Tibial nerve (tissue), 4 donors: ENCODE data around the gene QPCTL. TPM values are rescaled to one million over a fixed set of nuclear protein-coding genes. Genes with fewer than 3 reads are reported as not detected.

Source experiments
- DNase-seq, 2 donors: peaks; one replicate each; pipeline ENCODE4 v3.0.0-alpha.2; 2019; ENCODE audit warnings: low spot score in 2 of 2
- H3K27ac ChIP-seq, 4 donors: fragments of 200-600 bp; sonication (generic) in 3 of 4; one replicate each; pipeline ENCODE4 v1.5.1; 2017 to 2019; ENCODE audit warnings: mild to moderate bottlenecking in 1 of 4
- H3K27me3 ChIP-seq, 2 donors: fragments of 200-600 bp; sonication (generic) in 1 of 2; one replicate each; pipeline versions ENCODE4 v1.5.1 to v1.6.0; 2017 to 2019
- H3K36me3 ChIP-seq, 3 donors: fragments of 200-600 bp; sonication (generic); one replicate each; pipeline ENCODE4 v1.5.1; 2018 to 2019
- H3K4me1 ChIP-seq, 4 donors: fragments of 200-600 bp; sonication (generic) in 3 of 4; one replicate each; pipeline ENCODE4 v1.5.1; 2017 to 2019
- H3K4me3 ChIP-seq, 4 donors: fragments of 200-600 bp; sonication (generic) in 3 of 4; one replicate each; pipeline ENCODE4 v1.5.1; 2017 to 2019; ENCODE audit warnings: mild to moderate bottlenecking in 1 of 4, moderate library complexity in 1 of 4
- H3K9me3 ChIP-seq, 4 donors: fragments of 200-600 bp; sonication (generic) in 3 of 4; one replicate each; pipeline ENCODE4 v1.5.1; 2017 to 2019
- CTCF ChIP-seq, 5 experiments: fragments of 200-600 bp in 3 of 5; fragments of 450-650 bp in 2 of 5; sonication (generic) in 3 of 5; IDR thresholded peaks; one replicate each; pipeline ENCODE4 v1.5.1; 2016 to 2019; ENCODE audit warnings: antibody characterized with exemption in 5 of 5, mild to moderate bottlenecking in 3 of 5, moderate library complexity in 2 of 5
- EP300 ChIP-seq, 2 donors: sonication (generic); formaldehyde crosslinking; IDR thresholded peaks; one replicate each; pipeline ENCODE4 v1.6.1; 2017; ENCODE audit warnings: antibody characterized with exemption in 2 of 2, mild to moderate bottlenecking in 1 of 2
- POLR2A ChIP-seq, 2 donors: fragments of 450-650 bp; IDR thresholded peaks; one replicate each; pipeline ENCODE4 v1.6.1; 2017; ENCODE audit warnings: antibody characterized with exemption in 2 of 2, mild to moderate bottlenecking in 2 of 2, moderate library complexity in 2 of 2
- WGBS, 2 donors: methylation state at CpG; one replicate each; pipeline ENCODE4 v1.1.5; 2018; 5-methylcytosine and 5-hydroxymethylcytosine counted together
- total RNA-seq, 4 donors: library from RNA; depleted of rRNA; stranded (reverse); fragments of >200 nt; gene quantifications; one replicate each; pipeline ENCODE4 v1.1.0, GENCODE V29; 2016

The QPCTL gene
- total RNA-seq, 4 donors from 2014 or later: 5.9 to 13.2 (median 10.5) TPM

GRCh38 chr19:45713141-45713540, 20.7 kb downstream of the QPCTL start:
- peaks cover 0 to 37% (median 12%) of the 10 kb centered on the region in 4 donors for H3K4me1 ChIP-seq
- TF ChIP-seq POLR2A (IDR thresholded peaks at IDR 0.05) (no peak), EP300 (IDR thresholded peaks at IDR 0.05) (no peak), CTCF (IDR thresholded peaks at IDR 0.05) (no peak)
- no peaks in the 10 kb centered on the region for H3K27me3 ChIP-seq
- WGBS, 2 donors: 81 to 90% methylated on average over 8 to 11 of the region's 15 CpGs
- H3K4me3 ChIP-seq: no peak overlapping the region
- no peak for DNase-seq
- H3K9me3 ChIP-seq: no peaks in the 10 kb centered on the region
- peaks cover 0 to 29% (median 7%) of the 10 kb centered on the region in 3 donors for H3K36me3 ChIP-seq
- H3K27ac ChIP-seq: peak overlapping the region in 1 of 4 donors; percentile 44

GRCh38 chr19:45715139-45715538, 22.7 kb downstream of the QPCTL start:
- 85 to 87% methylated on average over 3 of the region's 3 CpGs for WGBS, 2 donors
- H3K27ac ChIP-seq: peak overlapping the region in 1 of 4 donors; percentile 47
- H3K36me3 ChIP-seq: peaks cover 0 to 31% (median 7%) of the 10 kb centered on the region in 3 donors
- no peaks in the 10 kb centered on the region for H3K9me3 ChIP-seq
- no peak overlapping the region for H3K4me3 ChIP-seq
- TF ChIP-seq POLR2A (IDR thresholded peaks at IDR 0.05): no peak
- TF ChIP-seq EP300 (IDR thresholded peaks at IDR 0.05): no peak
- no peak for TF ChIP-seq CTCF (IDR thresholded peaks at IDR 0.05)
- no peaks in the 10 kb centered on the region for H3K27me3 ChIP-seq
- H3K4me1 ChIP-seq: peaks cover 0 to 43% (median 16%) of the 10 kb centered on the region in 4 donors
- DNase-seq: no peak

GRCh38 chr19:45716359-45717130, 24.1 kb downstream of the QPCTL start:
- Histone ChIP-seq H3K36me3 (peaks cover 0 to 30% (median 7%) of the 10 kb centered on the region in 3 donors), H3K4me1 (peaks cover 0 to 37% (median 12%) of the 10 kb centered on the region in 4 donors), H3K27ac (peak overlapping the region; percentile 89 to 94 (median 94)), H3K4me3 (peak overlapping the region; percentile 52 to 75 (median 62)), H3K27me3 (no peaks in the 10 kb centered on the region), H3K9me3 (no peaks in the 10 kb centered on the region)
- peak in 1 of 2 donors; percentile 35 for DNase-seq
- 2% methylated on average over 24 of the region's 24 CpGs for WGBS, 2 donors
- TF ChIP-seq CTCF (IDR thresholded peaks at IDR 0.05) (no peak), EP300 (IDR thresholded peaks at IDR 0.05) (no peak), POLR2A (IDR thresholded peaks at IDR 0.05) (no peak)

- WGBS, 2 donors: 0 to 1% methylated on average over 45 to 50 of the region's 51 CpGs
- Histone ChIP-seq H3K27me3 (no peaks in the 10 kb centered on the region), H3K9me3 (no peaks in the 10 kb centered on the region), H3K4me3 (peak overlapping the region; percentile 52 to 75 (median 62)), H3K27ac (peak overlapping the region; percentile 89 to 97 (median 94)), H3K4me1 (peaks cover 0 to 44% (median 16%) of the 10 kb centered on the region in 4 donors), H3K36me3 (peaks cover 0 to 22% (median 1%) of the 10 kb centered on the region in 3 donors)
- peak; percentile 97 to 98 for DNase-seq
- TF ChIP-seq POLR2A (IDR thresholded peaks at IDR 0.05) (peak; percentile 74 to 75), CTCF (IDR thresholded peaks at IDR 0.05) (peak in 3 of 5 experiments; percentile 26 to 61 (median 49)), EP300 (IDR thresholded peaks at IDR 0.05) (peak; percentile 98 to 100)
Observed at GRCh38 chr19:45717131-45717982, 24.9 kb downstream of the QPCTL start.
